HepG2 (cell line): ENCODE measurements around the gene TBX6. TPM values are rescaled to one million over a fixed set of nuclear protein-coding genes. Genes with fewer than 3 reads are reported as not detected.

Experiments used
- ATAC-seq: fragments of 200-7000 bp; cut with Tn5 transposase; 3 replicates; pipeline ENCODE4 v1.9.1; 2020; ENCODE audit warnings: mild to moderate bottlenecking, moderate library complexity
- BruUV-seq: library from RNA; stranded (reverse); fragments of 400-500 nt; replicated peaks from 2 replicates; lab custom pipeline; 2021; lab: Mats Ljungman, UMichigan
- CTCF ChIA-PET: fragments of 300-600 bp; formaldehyde crosslinking; extraction: SDS; loops from one replicate; lab custom pipeline; 2021; ENCODE audit warnings: low total read pairs, inconsistent platforms, low intra/inter-chr PET ratio; lab: Yijun Ruan, JAX
- POLR2A ChIA-PET: fragments of 350-600 bp; sonication (Branson Sonifier 250); formaldehyde crosslinking; loops from one replicate; lab custom pipeline; 2020; ENCODE audit warnings: antibody characterized with exemption, inconsistent platforms; lab: Yijun Ruan, JAX
- DNase-seq: peaks from one replicate; pipeline ENCODE4 v3.0.0-alpha.2; 2015; ENCODE audit warnings: low spot score
- FAIRE-seq: peaks from 3 replicates; lab custom pipeline; 2011; peaks lifted over from hg19 to GRCh38; lab: Jason Lieb, UNC
- H2AFZ ChIP-seq: one replicate; pipeline ENCODE4 v1.6.1; 2011; ENCODE audit warnings: low read length, inconsistent platforms
- H3K27ac ChIP-seq: fragments of 300-600 bp; 3 replicates; pipeline ENCODE4 v1.8.0; 2011; ENCODE audit warnings: mixed run types, mild to moderate bottlenecking, mixed read lengths, low read length, inconsistent platforms; ENCODE audit not compliant: insufficient read depth; ENCODE audit errors: extremely low read length
- H3K27me3 ChIP-seq, 2 experiments: fragments of 200-600 bp in 1 of 2; 2 replicates in 1 of 2; 3 replicates in 1 of 2; pipeline versions ENCODE4 v1.6.0 to v1.8.0; 2011; ENCODE audit warnings: low read length in 2 of 2, mild to moderate bottlenecking in 2 of 2, moderate library complexity in 2 of 2, inconsistent platforms in 1 of 2; ENCODE audit not compliant: insufficient read depth in 2 of 2, control insufficient read depth in 1 of 2
- H3K36me3 ChIP-seq, 2 experiments: fragments of 200-600 bp in 1 of 2; replicated peaks in 1 of 2; 2 replicates in 1 of 2; 3 replicates in 1 of 2; pipeline versions ENCODE4 v1.5.1 to v1.8.0; 2011; ENCODE audit warnings: low read length in 2 of 2, inconsistent platforms in 1 of 2; ENCODE audit not compliant: insufficient read depth in 2 of 2, control insufficient read depth in 1 of 2
- H3K4me1 ChIP-seq: 2 replicates; pipeline ENCODE4 v1.5.1; 2012; ENCODE audit warnings: low read length, inconsistent platforms; ENCODE audit not compliant: insufficient read depth
- H3K4me2 ChIP-seq: 2 replicates; pipeline ENCODE4 v1.6.0; 2011; ENCODE audit warnings: low read depth, low read length, inconsistent platforms
- H3K4me3 ChIP-seq, 3 experiments: fragments of 200-600 bp in 1 of 3; sonication (generic), shearing (Covaris generic) in 1 of 3; replicated peaks in 1 of 3; 2 replicates each; pipeline ENCODE4 v1.5.1; 2011 to 2016; ENCODE audit warnings: low read length in 3 of 3, inconsistent platforms in 2 of 3, low read depth in 2 of 3, mild to moderate bottlenecking in 2 of 3, control low read depth in 1 of 3, mixed read lengths in 1 of 3; ENCODE audit not compliant: insufficient read depth in 1 of 3
- H3K79me2 ChIP-seq: one replicate; pipeline ENCODE4 v1.6.1; 2011; ENCODE audit warnings: low read length, inconsistent platforms; ENCODE audit not compliant: insufficient read depth
- H3K9ac ChIP-seq: 2 replicates; pipeline ENCODE4 v1.6.0; 2011; ENCODE audit warnings: mild to moderate bottlenecking, low read depth, low read length, inconsistent platforms; ENCODE audit not compliant: insufficient read depth
- H3K9me3 ChIP-seq: 2 replicates; pipeline ENCODE4 v1.5.1; 2012; ENCODE audit warnings: mild to moderate bottlenecking, low read length
- H4K20me1 ChIP-seq: 2 replicates; pipeline ENCODE4 v1.6.0; 2011; ENCODE audit warnings: inconsistent platforms, mild to moderate bottlenecking, low read length, moderate library complexity; ENCODE audit not compliant: insufficient read depth
- PHF5A ChIP-seq: IDR thresholded peaks from one replicate; pipeline ENCODE4 v1.6.1; 2018; ENCODE audit warnings: low read depth, missing genetic modification reagents; ENCODE audit not compliant: unreplicated experiment
- RFX3 ChIP-seq: IDR thresholded peaks from 2 replicates; pipeline ENCODE4 v1.6.1; 2016; ENCODE audit warnings: missing biosample characterization, missing genetic modification reagents
- SP2 ChIP-seq: sonication (generic); formaldehyde crosslinking; IDR thresholded peaks from 2 replicates; pipeline ENCODE4 v1.5.1; 2020; ENCODE audit warnings: mild to moderate bottlenecking, missing genetic modification reagents
- SPEN ChIP-seq: sonication (generic); formaldehyde crosslinking; IDR thresholded peaks from 2 replicates; pipeline ENCODE4 v1.5.1; 2020; ENCODE audit warnings: low read depth, mild to moderate bottlenecking, missing genetic modification reagents
- ZKSCAN8 ChIP-seq: IDR thresholded peaks from 2 replicates; pipeline ENCODE4 v1.6.1; 2016; ENCODE audit warnings: borderline replicate concordance, missing genetic modification reagents, missing compliant biosample characterization
- ZNF10 ChIP-seq: sonication (generic); formaldehyde crosslinking; IDR thresholded peaks from 2 replicates; pipeline ENCODE4 v1.4.0; 2020; ENCODE audit warnings: mild to moderate bottlenecking, low read depth, missing genetic modification reagents, borderline replicate concordance
- ZNF318 ChIP-seq: sonication (generic); formaldehyde crosslinking; IDR thresholded peaks from 2 replicates; pipeline ENCODE4 v1.4.0; 2020; ENCODE audit warnings: mild to moderate bottlenecking, missing genetic modification reagents
- ZNF343 ChIP-seq: sonication (generic); formaldehyde crosslinking; IDR thresholded peaks from 2 replicates; pipeline ENCODE4 v1.4.0; 2020; ENCODE audit warnings: mild to moderate bottlenecking, missing genetic modification reagents
- ZNF354B ChIP-seq: sonication (generic); formaldehyde crosslinking; IDR thresholded peaks from 2 replicates; pipeline ENCODE4 v1.8.0; 2022; ENCODE audit warnings: mild to moderate bottlenecking, missing genetic modification reagents
- ZNF629 ChIP-seq: sonication (generic); formaldehyde crosslinking; conservative IDR thresholded peaks from 2 replicates; pipeline ENCODE4 v1.5.0; 2020; ENCODE audit warnings: missing genetic modification reagents
- WGBS: methylation state at CpG from one replicate; pipeline ENCODE4 v1.1.6; 2017; ENCODE audit warnings: low lambda C conversion rate; 5-methylcytosine and 5-hydroxymethylcytosine counted together
- in situ Hi-C: cut with HindIII; loops from 2 replicates; pipeline ENCODE4 v1.10.0; 2017; ENCODE audit warnings: low pct_unique_long_range_greater_than_20kb; ENCODE audit not compliant: extremely low pct_ligation_motif_present
- intact Hi-C: fragments of 100-400 bp; cut with micrococcal nuclease; formaldehyde crosslinking; loops from one replicate; pipeline ENCODE4 v1.10.0; 2022; ENCODE audit not compliant: unreplicated experiment
- polyA plus RNA-seq, 8 experiments: library from polyadenylated mRNA; depleted of rRNA in 3 of 8; stranded (reverse) in 7 of 8; unstranded in 1 of 8; fragments of >200 nt; fragmentation: Illumina TruSeq in 4 of 8; extraction: Trizol in 4 of 8; gene quantifications; 2 replicates each; pipeline versions ENCODE4 v1.2.1 to v1.2.3, GENCODE V29; 2011 to 2016; ENCODE audit warnings: low read depth in 4 of 8, missing spikeins in 1 of 8, mixed read lengths in 1 of 8; ENCODE audit not compliant: insufficient read depth in 1 of 8
- total RNA-seq, 5 experiments: library from RNA; depleted of rRNA; stranded (reverse); fragments of >200 nt; fragmentation: Illumina TruSeq; extraction: Trizol; gene quantifications; 2 replicates each; pipeline ENCODE4 v1.2.3, GENCODE V29; 2016; ENCODE audit warnings: low read depth in 1 of 5
- TF ChIP-seq, protein P1 (sequence below): sonication (generic); formaldehyde crosslinking; IDR thresholded peaks from 2 replicates; pipeline ENCODE4 v1.8.1; 2023; ENCODE audit warnings: mild to moderate bottlenecking, missing genetic modification reagents
- TF ChIP-seq, protein P2 (sequence below): sonication (generic); formaldehyde crosslinking; IDR thresholded peaks from 2 replicates; pipeline ENCODE4 v1.4.0; 2020; ENCODE audit warnings: mild to moderate bottlenecking, low read depth, missing genetic modification reagents

Gene TBX6
- total and polyA plus RNA-seq, 2 of the 13 experiments (the other 11 are each of a cell fraction or from before 2014, with no cell fraction given) = 0.24 to 0.42 TPM

- Histone ChIP-seq H3K36me3 (peaks cover 16 to 24% of the 10 kb centered on the region in 2 experiments; a peak in 4 of 5 replicates), H3K4me2 (peak overlapping the region; percentile 83), H3K79me2 (no peaks in the 10 kb centered on the region), H3K9me3 (no peaks in the 10 kb centered on the region), H3K4me3 (peak overlapping the region in 2 of 3 experiments; percentile 15 to 61; a peak in 3 of 6 replicates), H3K27me3 (no peaks in the 10 kb centered on the region), H3K9ac (no peak overlapping the region), H3K27ac (no peak overlapping the region), H3K4me1 (peaks cover 51% of the 10 kb centered on the region), H2AFZ (no peak overlapping the region), H4K20me1 (no peaks in the 10 kb centered on the region)
- in situ Hi-C loops = loop anchor here (25.0 kb wide), 1 partner anchor 549 kb away; no protein-coding TSS in a partner anchor
- 37% methylated on average over 10 of the region's 10 CpGs for WGBS
- no peak for DNase-seq
- ChIA-PET CTCF (no interaction called here), POLR2A (interaction anchor here (0.9 to 6.0 kb wide), 4 partner anchors 9 to 24 kb away, joined by 4 to 120 read pairs (median 32); partner anchors contain the start of genes ALDOA and PPP4C)
- FAIRE-seq = peak; percentile 60
- intact Hi-C loops = loop anchor here (10.0 kb wide), 1 partner anchor 566 kb away; the partner anchor contains the start of genes FBRS and PRR14
- ATAC-seq = peak; percentile 2; the same call in 2 of the 3 replicates
- BruUV-seq = no TSS peak
- TF ChIP-seq ZNF10 = no peak
- no peak for TF ChIP-seq ZNF354B
- no peak for TF ChIP-seq PHF5A (CRISPR knock-in tag)
- TF ChIP-seq ZNF343 (CRISPR knock-in tag) = no peak
- TF ChIP-seq SP2 (CRISPR knock-in tag) = no peak
- TF ChIP-seq ZKSCAN8 (CRISPR knock-in tag) = no peak
- no peak for TF ChIP-seq ZNF318
- TF ChIP-seq, protein P1, sequence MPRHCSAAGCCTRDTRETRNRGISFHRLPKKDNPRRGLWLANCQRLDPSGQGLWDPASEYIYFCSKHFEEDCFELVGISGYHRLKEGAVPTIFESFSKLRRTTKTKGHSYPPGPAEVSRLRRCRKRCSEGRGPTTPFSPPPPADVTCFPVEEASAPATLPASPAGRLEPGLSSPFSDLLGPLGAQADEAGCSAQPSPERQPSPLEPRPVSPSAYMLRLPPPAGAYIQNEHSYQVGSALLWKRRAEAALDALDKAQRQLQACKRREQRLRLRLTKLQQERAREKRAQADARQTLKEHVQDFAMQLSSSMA (CRISPR knock-in tag) = no peak
- no peak for TF ChIP-seq RFX3 (CRISPR knock-in tag)
- TF ChIP-seq SPEN (CRISPR knock-in tag) = no peak
- TF ChIP-seq, protein P2, sequence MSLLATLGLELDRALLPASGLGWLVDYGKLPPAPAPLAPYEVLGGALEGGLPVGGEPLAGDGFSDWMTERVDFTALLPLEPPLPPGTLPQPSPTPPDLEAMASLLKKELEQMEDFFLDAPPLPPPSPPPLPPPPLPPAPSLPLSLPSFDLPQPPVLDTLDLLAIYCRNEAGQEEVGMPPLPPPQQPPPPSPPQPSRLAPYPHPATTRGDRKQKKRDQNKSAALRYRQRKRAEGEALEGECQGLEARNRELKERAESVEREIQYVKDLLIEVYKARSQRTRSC (CRISPR knock-in tag) = no peak
- TF ChIP-seq ZNF629 (CRISPR knock-in tag) = no peak
Measured at GRCh38 chr16:30088237-30088831, 3.4 kb downstream of the TBX6 start.
